GM11168 (cell line): ENCODE measurements around the gene PITPNC1.
"Not testable (repeated sequence)": the region's sequence is repeated elsewhere in the genome, so short reads cannot be mapped to it uniquely, and the experiment has no call there.

Experiments
- in situ Hi-C: fragments of 300-500 bp; cut with MboI; formaldehyde crosslinking; loops from one replicate; pipeline ENCODE4 v1.12.0; 2022; ENCODE audit warnings: low sequenced_read_pairs; ENCODE audit not compliant: unreplicated experiment

PITPNC1 gene

DNA sequence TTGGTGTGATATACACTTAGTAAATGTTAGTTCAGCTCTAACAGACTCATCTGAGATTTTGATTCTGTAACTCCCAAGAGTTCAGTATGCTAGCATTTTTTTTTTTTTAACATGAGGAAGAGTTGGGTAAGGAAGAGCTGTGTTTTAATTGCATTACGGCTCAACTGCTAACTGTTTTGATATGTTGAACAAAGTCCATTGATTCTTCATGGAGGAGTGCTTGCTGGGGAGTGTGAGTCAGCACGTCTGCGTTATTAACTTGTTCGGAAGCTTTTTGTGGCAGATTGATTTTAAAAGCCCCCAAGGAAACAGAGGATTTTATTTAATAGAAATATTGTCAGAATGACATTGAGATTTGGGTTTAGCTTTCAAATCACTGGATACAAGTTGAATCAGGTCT is 45.8 kb downstream of the PITPNC1 start:
- in situ Hi-C loops = no loop called here

DNA sequence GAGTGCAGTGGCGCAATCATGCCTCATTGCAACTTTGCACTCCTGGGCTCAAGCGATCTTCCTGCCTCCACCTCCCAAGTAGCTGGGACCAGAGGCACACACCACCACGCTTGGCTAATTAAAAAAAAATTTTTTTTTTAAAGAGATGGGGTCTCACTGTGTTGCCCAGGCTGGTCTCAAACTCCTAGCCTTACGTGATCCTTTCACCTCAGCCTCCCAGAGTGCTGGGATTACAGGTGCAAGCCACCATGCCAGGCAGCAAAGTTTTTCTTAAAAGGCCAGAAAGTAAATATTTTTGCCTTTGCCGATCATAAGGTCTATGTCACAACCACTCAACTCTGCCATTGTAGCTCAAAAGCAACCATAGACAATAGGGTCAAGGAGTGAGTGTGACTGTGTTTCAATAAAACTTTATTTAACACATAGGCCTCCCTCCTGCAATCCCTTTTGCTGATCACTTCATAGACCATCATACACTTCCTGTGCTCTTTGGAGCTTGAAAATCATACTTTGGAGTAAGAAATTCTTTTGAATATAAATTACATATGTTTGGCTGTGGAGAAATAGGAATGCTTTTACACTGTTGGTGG is 48.6 kb downstream of the PITPNC1 start:
- in situ Hi-C loops = no loop called here

DNA sequence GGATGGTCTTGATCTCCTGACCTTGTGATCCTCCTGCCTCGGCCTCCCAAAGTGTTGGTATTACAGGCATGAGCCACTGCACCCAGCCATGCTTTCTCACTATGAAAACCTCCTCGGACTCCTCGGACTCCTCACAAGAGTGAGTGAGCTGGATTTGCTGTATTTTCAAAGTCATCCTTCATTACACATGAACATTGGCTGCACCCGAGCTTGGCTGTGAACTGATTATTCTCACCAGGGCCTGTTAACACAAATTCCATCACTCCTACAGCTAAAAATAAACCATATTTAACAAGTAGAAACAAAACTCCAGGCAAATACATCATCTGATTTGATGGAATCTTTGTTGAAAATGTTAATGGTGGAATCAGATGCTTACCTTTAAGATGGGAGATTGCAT is 50.3 kb downstream of the PITPNC1 start:
- in situ Hi-C loops = no loop called here

DNA sequence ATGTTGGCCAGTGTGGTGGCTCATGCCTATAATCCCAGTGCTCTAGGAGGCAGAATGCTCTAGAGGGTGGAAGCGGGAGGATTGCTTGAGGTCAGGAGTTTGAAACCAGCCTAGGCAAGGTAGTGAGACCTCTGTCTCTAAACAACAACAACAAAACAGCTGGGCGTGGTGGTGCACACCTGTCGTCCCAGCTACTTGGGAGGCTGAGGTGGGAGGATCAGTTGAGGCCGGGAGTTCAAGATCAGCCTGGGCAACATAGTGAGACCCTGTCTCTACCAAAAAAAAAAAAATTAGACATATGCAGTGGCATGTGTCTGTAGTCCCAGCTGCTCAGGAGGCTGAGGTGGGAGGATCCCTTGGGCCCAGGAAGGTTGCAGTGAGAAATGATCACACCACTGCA is 53.4 kb downstream of the PITPNC1 start:
- in situ Hi-C loops = not testable (repeated sequence)

DNA sequence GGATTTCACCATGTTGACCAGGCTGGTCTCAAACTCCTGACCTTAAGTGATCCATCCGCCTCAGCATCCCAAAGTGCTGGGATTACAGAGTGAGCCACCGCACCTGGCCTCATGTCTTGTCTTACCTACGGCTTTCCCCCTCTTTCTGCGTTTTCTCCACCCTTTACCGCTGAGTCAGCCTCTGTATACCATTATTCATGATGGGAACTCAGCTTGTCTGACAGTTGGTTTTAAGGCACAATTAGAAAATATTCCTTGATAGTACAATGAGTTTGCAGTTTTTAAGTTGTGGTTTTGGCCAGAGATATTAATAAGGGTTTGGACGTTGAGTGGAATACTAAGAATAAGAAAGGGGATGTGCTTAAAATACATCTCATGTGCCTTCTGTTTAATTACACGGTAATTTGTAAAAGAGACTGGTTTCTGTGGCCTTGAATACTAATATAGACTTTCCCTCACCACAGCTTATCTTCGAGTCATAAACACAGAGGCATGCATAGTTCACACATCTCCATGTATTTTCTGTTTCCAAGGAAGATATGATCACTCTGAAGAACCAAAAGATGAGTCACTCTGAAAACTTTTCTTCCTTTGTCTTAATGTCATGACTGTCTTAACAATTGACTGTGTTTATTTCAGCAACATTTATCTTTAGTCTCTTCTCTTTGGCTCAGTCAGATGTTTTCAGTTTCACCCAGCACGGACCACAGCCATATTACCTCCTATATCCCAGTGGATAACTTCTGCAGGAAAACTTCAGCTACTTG is 54.4 kb downstream of the PITPNC1 start:
- in situ Hi-C loops = no loop called here

DNA sequence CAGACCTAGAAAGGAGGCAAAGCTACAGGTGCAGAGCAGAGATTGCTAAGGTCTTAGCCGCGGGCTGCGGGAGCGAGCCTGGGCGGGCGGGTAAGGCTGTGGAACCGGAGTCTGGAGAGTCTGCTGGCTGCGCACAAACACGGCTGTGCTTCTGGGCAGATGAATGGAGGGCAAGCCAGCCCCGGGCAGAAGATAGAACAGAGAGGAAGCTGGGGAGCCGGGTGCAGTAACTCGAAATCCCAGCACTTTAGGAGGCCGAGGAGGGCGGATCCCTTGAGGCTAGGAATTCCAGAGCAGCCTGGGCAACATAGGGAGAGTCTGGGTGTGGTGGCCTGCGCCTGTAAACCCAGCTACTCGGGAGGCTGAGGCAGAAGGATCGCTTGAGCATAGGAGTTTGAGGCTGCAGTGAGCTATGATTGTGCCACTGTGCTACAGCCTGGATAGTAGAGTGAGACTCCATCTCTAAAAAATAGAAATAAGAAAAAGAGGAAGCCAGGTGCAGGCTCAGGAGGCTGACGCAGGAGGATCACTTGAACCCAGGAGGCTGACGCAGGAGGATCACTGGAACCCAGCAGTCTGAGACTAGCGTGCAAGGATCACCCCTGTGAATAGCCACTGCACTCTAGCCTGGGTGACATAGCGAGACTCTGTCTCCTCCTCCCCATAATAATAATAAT is 56.3 kb downstream of the PITPNC1 start:
- in situ Hi-C loops = no loop called here

DNA sequence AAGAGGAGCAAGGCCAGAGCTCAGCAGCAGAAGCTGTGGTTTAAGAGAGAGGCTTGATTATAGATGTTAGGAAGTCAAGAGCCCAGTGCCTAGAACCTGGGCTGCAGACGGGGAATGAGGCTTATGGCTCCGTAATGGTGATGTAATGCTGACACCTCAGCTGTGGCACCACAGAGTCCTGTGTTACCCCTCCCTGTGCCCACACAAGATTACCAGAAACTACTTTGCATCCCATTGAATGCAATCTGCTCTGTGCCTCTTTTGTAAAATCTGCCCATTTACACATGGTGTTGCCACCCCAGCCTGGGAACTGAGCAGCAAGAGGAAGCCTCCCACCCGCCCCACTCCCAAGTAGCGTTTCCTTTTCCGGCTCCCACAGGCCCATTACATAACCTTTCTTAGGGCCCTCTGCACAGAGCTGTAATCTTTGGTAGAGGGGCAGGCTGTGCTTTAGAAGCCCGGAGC is 57.0 kb downstream of the PITPNC1 start:
- in situ Hi-C loops = no loop called here

DNA sequence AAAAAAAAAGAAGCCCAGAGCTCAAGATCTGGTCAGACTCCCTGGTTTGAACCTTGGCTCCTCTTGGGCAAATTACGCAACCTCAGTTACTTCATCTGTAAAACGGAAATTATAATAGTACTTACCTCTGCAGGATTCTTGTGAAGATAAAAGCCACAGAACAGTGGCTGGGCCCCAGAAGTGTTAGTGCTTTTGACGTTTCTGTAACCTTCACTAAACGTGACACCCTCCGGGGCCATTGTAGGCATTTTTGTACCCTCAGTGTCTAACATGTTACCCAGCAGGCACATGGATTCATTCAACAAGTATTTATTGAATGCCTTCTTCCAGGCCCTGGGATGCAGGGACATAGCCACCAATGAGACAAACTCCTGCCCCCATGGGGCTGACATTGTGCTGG is 58.0 kb downstream of the PITPNC1 start:
- in situ Hi-C loops = no loop called here

DNA sequence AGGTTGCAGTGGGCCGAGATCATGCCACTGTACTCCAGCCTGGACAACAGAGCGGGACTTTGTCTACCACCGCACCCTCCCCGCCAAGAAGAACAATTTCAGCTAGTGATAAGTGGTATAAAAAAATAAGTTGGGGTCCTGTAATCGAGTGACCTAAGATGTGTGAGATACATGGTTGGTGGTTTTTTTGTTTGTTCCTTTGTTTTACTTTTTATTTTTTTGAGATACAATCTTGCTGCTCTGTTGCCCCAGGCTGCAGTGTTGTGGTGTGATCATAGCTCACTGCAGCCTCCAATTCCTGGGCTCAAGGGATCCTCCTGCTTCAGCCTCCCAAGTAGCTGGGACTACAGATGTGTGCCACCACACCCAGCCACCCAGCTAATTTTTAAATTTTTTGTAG is 58.7 kb downstream of the PITPNC1 start:
- in situ Hi-C loops = no loop called here

DNA sequence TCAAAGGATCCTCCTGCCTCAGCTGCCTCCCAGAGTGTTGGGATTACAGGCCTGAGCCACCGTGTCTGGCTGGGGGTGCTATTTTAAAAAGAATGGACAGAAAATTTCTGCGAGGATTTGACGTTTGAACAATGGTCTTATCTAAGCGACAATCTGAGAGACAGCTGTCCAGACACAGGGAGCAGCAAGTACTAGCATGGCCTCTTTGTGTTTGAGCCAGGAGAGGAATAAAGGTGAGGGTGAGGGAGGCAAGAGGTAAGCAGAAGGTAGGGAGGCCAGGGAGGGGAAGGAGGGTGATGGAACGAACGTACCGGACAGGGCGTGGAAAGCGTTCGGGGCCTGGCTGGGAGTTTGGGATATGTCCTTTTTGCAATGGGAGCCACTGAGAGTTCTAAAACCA is 59.2 kb downstream of the PITPNC1 start:
- in situ Hi-C loops = no loop called here

DNA sequence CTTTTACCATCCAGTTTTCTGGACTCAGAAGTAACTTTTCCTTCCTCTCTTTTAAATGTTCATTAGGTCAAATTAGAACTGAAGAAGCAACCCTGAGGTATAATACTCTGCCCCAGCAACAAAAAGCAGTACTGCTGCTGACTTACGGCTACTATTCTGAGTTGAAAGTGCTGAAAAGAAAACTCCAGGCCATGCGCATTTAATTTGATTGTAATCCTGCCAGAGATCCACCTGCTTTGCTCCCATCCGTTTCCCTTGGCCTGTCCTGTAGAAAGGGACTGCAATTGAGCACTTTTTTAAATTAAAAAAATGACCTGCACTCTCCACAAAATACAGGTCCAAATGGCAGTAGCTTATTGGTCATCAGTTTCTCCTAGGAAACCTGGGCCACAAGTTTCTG is 61.6 kb downstream of the PITPNC1 start:
- in situ Hi-C loops = no loop called here

DNA sequence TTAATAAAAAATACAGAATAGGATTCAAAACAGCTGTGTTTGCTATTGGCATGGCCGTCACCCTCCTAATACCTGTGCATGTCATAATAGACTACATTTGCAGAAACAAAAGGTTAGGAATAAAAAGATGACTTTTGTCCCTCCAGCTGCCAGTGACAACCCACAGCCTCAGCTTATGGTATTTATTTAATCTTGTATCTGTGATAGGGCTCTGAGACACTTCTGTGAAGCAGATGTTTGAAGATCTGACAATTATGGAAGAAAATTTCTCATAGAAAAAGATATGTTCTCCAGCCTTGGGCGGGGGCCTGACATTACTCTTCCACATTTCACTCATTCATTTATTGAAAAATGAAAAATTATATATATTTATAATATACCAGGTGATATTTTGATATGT is 62.2 kb downstream of the PITPNC1 start:
- in situ Hi-C loops = no loop called here

DNA sequence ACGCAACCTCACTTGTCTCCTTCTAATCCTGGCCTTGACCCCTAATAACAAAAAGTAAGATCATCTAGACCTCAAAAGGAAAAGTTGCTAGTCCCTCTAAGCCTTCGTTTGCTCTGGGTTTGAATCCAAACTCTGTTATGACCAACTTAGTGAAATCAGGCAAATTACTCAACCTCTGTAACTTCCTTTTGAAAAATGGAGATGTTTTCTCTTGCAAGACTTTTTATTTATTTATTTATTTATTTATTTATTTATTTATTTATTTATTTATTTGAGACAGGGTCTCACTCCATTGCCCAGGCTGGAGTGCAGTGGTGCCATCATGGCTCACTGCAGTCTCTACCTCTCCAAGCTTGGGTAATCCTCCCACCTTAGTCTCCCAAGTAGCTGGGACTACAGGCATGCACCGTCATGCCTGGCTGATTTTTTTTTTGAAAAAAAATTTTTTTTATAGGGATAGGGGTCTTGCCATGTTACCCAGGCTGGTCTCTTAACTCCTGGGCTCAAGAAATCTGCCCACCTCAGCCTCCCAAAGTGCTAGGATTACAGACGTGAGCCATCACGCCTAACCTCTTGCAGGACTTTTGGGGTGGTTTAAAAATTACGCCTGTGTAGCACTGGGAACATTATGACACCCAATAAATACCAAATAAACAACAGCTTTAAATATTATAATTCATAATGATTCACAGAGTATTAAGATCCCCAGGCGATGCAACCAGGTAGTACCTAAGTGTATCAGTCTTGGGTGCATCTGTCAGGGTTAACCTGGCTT is 63.4 kb downstream of the PITPNC1 start:
- in situ Hi-C loops = no loop called here

DNA sequence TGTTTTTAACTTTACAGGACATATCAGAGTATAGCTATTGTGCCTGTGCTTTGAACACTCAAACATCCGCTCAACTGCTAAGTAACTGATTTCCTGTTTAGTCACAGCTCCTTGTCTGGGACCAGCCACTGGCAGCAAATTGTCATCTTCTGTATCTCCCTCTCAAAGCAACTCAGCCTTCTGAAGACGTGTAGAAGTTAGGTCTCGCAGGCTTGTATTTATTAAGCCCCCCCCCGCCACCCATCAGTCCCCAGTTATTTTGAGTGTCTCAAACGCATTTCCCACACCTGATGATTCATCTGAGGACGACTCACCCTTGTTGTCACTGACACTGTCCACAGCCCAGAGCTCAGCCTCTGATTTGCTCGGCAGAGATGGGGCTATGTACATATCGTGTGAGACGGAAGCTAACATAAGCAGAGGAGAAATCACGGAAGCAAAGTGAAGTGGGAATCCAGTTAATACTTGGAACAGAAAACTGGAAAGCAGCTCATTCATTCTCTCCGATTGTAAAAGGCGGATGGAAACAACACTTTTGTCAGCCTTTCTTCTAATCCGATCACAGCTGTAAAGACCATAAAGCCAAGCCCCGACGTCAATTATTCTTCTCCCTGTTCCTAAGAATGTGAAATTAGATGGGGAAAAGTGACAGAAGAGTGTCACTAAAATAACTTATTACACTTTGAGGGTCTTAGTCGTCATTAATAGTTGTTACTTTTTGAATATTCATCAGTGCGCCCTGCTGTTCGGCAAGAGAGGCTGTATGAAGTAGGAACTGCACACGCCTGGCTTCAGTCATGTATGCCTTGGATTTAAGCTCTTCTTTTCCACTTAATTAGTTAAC is 64.2 kb downstream of the PITPNC1 start:
- in situ Hi-C loops = no loop called here

DNA sequence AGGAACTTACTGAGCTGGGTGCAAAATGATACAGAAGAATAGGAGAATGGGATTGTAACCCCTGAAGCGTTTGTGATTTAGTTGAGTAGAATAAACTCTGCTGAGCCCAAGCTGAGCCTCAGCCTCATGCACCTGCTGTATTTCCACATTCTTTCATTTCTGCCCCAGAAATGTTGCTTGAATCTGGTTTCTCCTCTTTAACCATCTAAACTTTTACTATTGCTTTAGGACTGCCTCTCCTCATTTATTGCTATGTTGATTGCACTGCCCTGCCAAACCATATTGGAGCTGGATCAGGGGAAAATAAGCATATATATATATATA is 64.8 kb downstream of the PITPNC1 start:
- in situ Hi-C loops = no loop called here

DNA sequence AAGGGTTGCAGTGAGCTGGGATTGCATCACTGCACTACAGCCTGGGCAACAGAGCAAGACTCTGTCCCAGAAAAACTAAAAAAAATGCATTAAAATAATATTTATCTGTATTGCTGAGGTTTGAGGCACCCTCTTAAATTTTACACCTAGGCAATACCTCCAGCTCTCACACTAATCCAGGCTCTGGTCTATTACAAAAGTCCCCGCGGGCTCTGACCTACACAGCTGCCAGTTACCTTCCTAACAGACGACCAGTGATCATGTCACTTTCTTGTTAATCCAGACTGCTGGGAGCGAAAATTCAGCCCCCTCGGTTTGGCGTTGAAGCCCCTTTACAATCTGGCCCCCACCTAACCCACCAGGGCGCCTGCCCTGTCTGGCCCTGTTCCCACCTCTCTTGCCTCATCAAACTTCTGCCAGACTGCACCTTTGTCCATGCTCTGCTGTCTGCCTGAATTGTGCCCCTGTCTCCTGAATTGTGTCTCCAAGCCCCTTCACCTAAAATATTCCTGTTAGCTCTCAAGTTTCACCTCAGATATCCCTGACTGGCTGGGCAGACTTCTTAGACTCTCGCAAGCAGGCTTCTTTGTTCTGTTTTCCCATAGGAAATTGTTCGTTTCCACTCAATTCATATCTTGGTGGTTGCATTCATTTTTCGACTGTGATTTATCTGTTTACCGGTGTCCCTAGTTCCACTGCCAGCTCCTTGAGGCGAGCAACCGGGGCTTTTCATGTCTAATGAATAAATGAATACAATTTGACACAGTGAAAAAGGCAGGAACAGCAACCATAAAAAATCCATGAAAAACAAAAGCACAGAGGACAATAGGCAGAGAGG is 65.9 kb downstream of the PITPNC1 start:
- in situ Hi-C loops = no loop called here

DNA sequence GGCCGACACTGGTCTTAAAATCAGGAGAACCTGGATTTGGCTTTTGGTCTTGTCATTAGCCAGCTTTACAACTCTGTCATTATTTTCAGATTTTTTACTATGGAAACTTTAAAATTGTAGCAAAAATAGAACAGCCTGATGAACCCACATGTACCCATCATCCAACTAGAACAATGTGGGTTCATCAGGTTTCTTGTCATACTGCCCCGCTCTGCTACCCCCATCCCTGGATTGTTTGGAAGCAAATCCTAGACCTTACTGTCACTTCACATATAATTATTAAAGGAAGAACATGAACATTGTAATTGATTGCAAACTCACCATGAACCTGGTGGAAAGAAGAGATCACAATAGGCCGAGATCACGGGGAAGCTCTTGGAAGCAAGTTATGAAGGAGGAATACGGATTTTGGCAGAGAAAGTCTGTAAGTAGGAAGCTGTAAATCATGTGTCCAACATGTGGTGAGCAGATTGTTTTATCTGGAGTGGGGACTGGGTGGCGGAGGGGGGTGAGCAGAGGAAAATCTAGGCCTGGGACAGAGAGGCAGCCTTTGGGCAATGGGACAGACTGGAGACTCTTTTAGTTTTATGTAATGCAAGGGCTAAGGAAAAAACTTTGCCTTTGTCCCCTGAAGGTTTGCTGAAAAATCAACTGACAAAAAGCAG is 67.0 kb downstream of the PITPNC1 start:
- in situ Hi-C loops = no loop called here

DNA sequence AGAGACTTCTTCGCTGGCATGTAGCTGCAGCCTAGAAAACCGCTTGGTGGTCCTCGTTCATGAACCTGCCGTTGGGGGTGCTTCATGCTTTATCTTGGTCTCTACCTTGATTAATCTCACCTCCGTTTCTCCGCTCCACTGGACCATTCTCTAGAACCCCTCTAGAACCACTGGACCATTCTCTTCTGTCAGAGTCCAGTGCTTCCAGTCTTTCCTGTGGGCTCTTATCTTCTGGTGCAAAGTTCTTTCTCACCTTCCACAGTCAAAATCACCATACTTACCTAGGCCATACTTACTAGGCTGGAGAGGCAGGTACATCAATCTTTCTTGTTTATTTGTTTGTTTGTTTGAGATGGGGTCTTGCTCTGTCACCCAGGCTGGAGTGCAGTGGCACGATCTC is 71.4 kb downstream of the PITPNC1 start:
- in situ Hi-C loops = no loop called here

DNA sequence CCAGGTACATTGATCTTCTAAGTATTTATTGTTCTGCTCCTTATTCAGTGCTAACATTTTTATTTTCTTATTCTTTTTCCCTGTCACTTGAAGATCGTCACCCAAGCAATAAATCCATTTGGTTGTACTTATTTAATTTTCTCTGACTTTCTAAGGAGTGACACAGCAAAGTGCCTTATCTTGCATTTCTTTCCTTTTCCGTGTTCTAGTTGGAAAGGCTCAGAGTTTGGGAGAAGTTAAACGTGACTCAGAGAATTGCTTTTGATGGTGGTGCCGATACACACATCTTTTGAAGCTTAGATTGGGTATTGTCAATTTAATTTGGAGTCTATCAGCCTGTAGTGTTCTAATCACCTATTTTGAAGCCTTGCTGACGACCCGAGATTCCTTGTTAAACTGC is 72.0 kb downstream of the PITPNC1 start:
- in situ Hi-C loops = no loop called here
